ENCODE data around the gene CECR2. TPM values are rescaled to one million over a fixed set of nuclear protein-coding genes. Genes with fewer than 3 reads are reported as not detected.

Gene CECR2
- total RNA-seq, 1 experiment from 2014 or later, result 4.1 TPM

- no peak overlapping the region for H3K4me3 ChIP-seq (ENCODE audit: low read depth, low read length, poor library complexity, severe bottlenecking)
- H3K27me3 ChIP-seq (replicated peaks; ENCODE audit: insufficient read depth, low read depth, low read length, poor library complexity), result no peaks in the 10 kb centered on the region
- H3K4me1 ChIP-seq (ENCODE audit: insufficient read depth, low read length, poor library complexity, severe bottlenecking), result peaks cover 28% of the 10 kb centered on the region
- CTCF ChIA-PET, result no interaction called here
- no peaks in the 10 kb centered on the region for H3K36me3 ChIP-seq (ENCODE audit: insufficient read depth, low read length, poor library complexity, severe bottlenecking)
- H3K9me3 ChIP-seq (ENCODE audit: low read depth, low read length, poor library complexity, severe bottlenecking), result no peaks in the 10 kb centered on the region
- no TSS peak for BruUV-seq (replicated peaks)
- peak overlapping the region; percentile 38 for H3K27ac ChIP-seq (ENCODE audit: low read depth, low read length, poor library complexity, severe bottlenecking)
- intact Hi-C loops (cut with micrococcal nuclease; ENCODE audit: unreplicated experiment), result loop anchor here (10.0 kb wide), 1 partner anchor 74 kb away; no protein-coding TSS in a partner anchor
- POLR2A ChIA-PET (ENCODE audit: low non-redundant PET), result no interaction called here
- TF ChIP-seq EZH2 (IDR thresholded peaks at IDR 0.05; ENCODE audit: borderline replicate concordance, low read depth, low read length, poor library complexity, severe bottlenecking), result no peak
- no peak for TF ChIP-seq CTCF (conservative IDR thresholded peaks at IDR 0.05; ENCODE audit: low read depth, low read length)
- DNase-seq (ENCODE audit: low spot score), result peak; percentile 67
Observed at GRCh38 chr22:17570851-17571631, 201.8 kb downstream of the CECR2 start.

- TF ChIP-seq EZH2 (IDR thresholded peaks at IDR 0.05; ENCODE audit: borderline replicate concordance, low read depth, low read length, poor library complexity, severe bottlenecking) (no peak), CTCF (conservative IDR thresholded peaks at IDR 0.05; ENCODE audit: low read depth, low read length) (no peak)
- Histone ChIP-seq H3K36me3 (ENCODE audit: insufficient read depth, low read length, poor library complexity, severe bottlenecking) (no peaks in the 10 kb centered on the region), H3K27ac (ENCODE audit: low read depth, low read length, poor library complexity, severe bottlenecking) (peak overlapping the region; percentile 71), H3K9me3 (ENCODE audit: low read depth, low read length, poor library complexity, severe bottlenecking) (no peaks in the 10 kb centered on the region), H3K27me3 (replicated peaks; ENCODE audit: insufficient read depth, low read depth, low read length, poor library complexity) (no peaks in the 10 kb centered on the region), H3K4me1 (ENCODE audit: insufficient read depth, low read length, poor library complexity, severe bottlenecking) (peaks cover 41% of the 10 kb centered on the region), H3K4me3 (ENCODE audit: low read depth, low read length, poor library complexity, severe bottlenecking) (no peak overlapping the region)
- POLR2A ChIA-PET (ENCODE audit: low non-redundant PET), result no interaction called here
- intact Hi-C loops (cut with micrococcal nuclease; ENCODE audit: unreplicated experiment), result loop anchor here (5.0 to 10.0 kb wide), 2 partner anchors 70 to 132 kb away; no protein-coding TSS in a partner anchor
- BruUV-seq (replicated peaks), result no TSS peak
- CTCF ChIA-PET, result no interaction called here
- no peak for DNase-seq (ENCODE audit: low spot score)
Observed at GRCh38 chr22:17575151-17575550, 205.9 kb downstream of the CECR2 start.

DNA sequence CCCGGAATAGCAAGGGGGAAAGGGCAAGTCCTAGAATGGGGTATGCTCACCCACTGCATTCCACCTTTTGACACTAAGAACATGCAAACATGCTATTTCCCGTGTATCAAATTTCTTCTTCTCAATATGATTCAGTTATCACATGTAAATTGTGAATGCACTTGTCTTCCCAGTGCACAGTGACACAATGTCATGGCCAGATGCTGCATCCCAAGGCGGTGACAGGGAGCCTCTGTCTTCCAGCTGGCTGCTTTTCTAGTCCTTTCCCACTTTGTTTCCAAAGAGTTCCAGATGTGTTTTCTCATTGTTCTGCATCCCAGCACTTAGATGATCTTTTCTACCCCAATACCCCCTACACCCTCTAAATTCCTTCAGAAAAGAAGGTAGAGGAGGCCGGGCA, 206.4 kb downstream of the CECR2 start:
- intact Hi-C loops (cut with micrococcal nuclease; ENCODE audit: unreplicated experiment), result loop anchor here (5.0 to 10.0 kb wide), 2 partner anchors 69 to 132 kb away; no protein-coding TSS in a partner anchor
- Histone ChIP-seq H3K36me3 (ENCODE audit: insufficient read depth, low read length, poor library complexity, severe bottlenecking) (no peaks in the 10 kb centered on the region), H3K4me3 (ENCODE audit: low read depth, low read length, poor library complexity, severe bottlenecking) (no peak overlapping the region), H3K9me3 (ENCODE audit: low read depth, low read length, poor library complexity, severe bottlenecking) (no peaks in the 10 kb centered on the region), H3K27ac (ENCODE audit: low read depth, low read length, poor library complexity, severe bottlenecking) (peak overlapping the region; percentile 71), H3K4me1 (ENCODE audit: insufficient read depth, low read length, poor library complexity, severe bottlenecking) (peaks cover 35% of the 10 kb centered on the region), H3K27me3 (replicated peaks; ENCODE audit: insufficient read depth, low read depth, low read length, poor library complexity) (no peaks in the 10 kb centered on the region)
- no TSS peak for BruUV-seq (replicated peaks)
- no peak for DNase-seq (ENCODE audit: low spot score)
- TF ChIP-seq CTCF (conservative IDR thresholded peaks at IDR 0.05; ENCODE audit: low read depth, low read length) (no peak), EZH2 (IDR thresholded peaks at IDR 0.05; ENCODE audit: borderline replicate concordance, low read depth, low read length, poor library complexity, severe bottlenecking) (no peak)
- ChIA-PET CTCF (interaction anchor here (1.1 kb wide), 1 partner anchor 501 kb away, joined by 3 read pairs; no protein-coding TSS in a partner anchor), POLR2A (ENCODE audit: low non-redundant PET) (no interaction called here)

Measured in A673 (cell line).